Neural progenitor cell (in vitro differentiated cells): Measurements from ENCODE around the gene CES5A. TPM values are rescaled to one million over a fixed set of nuclear protein-coding genes. Genes with fewer than 3 reads are reported as not detected.

Experiments
- total RNA-seq: library from RNA; depleted of rRNA; stranded (reverse); fragments of >200 nt; gene quantifications from 2 replicates; pipeline ENCODE4 v1.2.3, GENCODE V29; 2015; ENCODE audit warnings: low replicate concordance

Gene CES5A
- total RNA-seq, 1 donor from 2014 or later: not detected

Other genes with a start within 250 kb of the CES5A start
- gene SLC6A2, start 219.4 kb downstream of the CES5A start, total RNA-seq: not detected in 2 replicates
- 0.34 TPM in 1 of 2 replicates, not detected in the other for gene CES1, start 42.3 kb downstream of the CES5A start, total RNA-seq